Panc1 (cell line): ENCODE data around the gene NEK5. TPM values are rescaled to one million over a fixed set of nuclear protein-coding genes. Genes with fewer than 3 reads are reported as not detected.

Experiments used
- ATAC-seq: fragments of 200-7000 bp; cut with Tn5 transposase; 2 replicates; pipeline ENCODE4 v1.9.1; 2020; ENCODE audit warnings: mild to moderate bottlenecking, moderate library complexity
- BruUV-seq: library from RNA; stranded (reverse); fragments of 400-500 nt; replicated peaks from 2 replicates; lab custom pipeline; 2021; lab: Mats Ljungman, UMichigan
- CTCF ChIA-PET: fragments of 300-600 bp; sonication (Branson Sonifier 250); formaldehyde crosslinking; loops from one replicate; lab custom pipeline; 2022; ENCODE audit warnings: antibody characterized with exemption; lab: Charles Lee
- POLR2A ChIA-PET: fragments of 300-600 bp; sonication (Branson Sonifier 250); formaldehyde crosslinking; loops from one replicate; lab custom pipeline; 2022; ENCODE audit warnings: antibody characterized with exemption; lab: Charles Lee
- DNase-seq: peaks from one replicate; pipeline ENCODE4 v3.0.0-alpha.2; 2010; ENCODE audit warnings: low read depth, low spot score
- H3K27ac ChIP-seq: 2 replicates; pipeline ENCODE4 v1.5.1; 2011; ENCODE audit warnings: mild to moderate bottlenecking, low read length, inconsistent platforms
- H3K27me3 ChIP-seq: fragments of 200-500 bp; sonication (Bioruptor generic); 2 replicates; pipeline ENCODE4 v1.6.0; 2014; ENCODE audit warnings: low read length, inconsistent platforms; ENCODE audit not compliant: control insufficient read depth, insufficient read depth
- H3K36me3 ChIP-seq: fragments of 200-500 bp; sonication (Bioruptor generic); 2 replicates; pipeline ENCODE4 v1.5.1; 2014; ENCODE audit warnings: inconsistent platforms, mild to moderate bottlenecking, low read length, moderate library complexity; ENCODE audit not compliant: control insufficient read depth, insufficient read depth
- H3K4me1 ChIP-seq: 2 replicates; pipeline ENCODE4 v1.5.1; 2011; ENCODE audit warnings: inconsistent platforms, mild to moderate bottlenecking, low read length, moderate library complexity; ENCODE audit not compliant: control insufficient read depth, insufficient read depth
- H3K4me3 ChIP-seq, 2 experiments: 2 replicates each; pipeline ENCODE4 v1.5.1; 2011 to 2012; ENCODE audit warnings: low read depth in 2 of 2, low read length in 2 of 2, mild to moderate bottlenecking in 2 of 2, inconsistent platforms in 1 of 2, moderate library complexity in 1 of 2
- H3K9me3 ChIP-seq: fragments of 200-500 bp; sonication (Bioruptor generic); 2 replicates; pipeline ENCODE4 v1.5.1; 2014; ENCODE audit warnings: low read depth, mild to moderate bottlenecking, inconsistent platforms, low read length, moderate library complexity; ENCODE audit not compliant: control insufficient read depth, insufficient read depth
- CTCF ChIP-seq: fragments of 450-650 bp; IDR thresholded peaks from 2 replicates; pipeline ENCODE4 v1.5.1; 2017; ENCODE audit warnings: mild to moderate bottlenecking
- POLR2AphosphoS5 ChIP-seq: IDR thresholded peaks from 2 replicates; pipeline ENCODE4 v1.6.1; 2012; ENCODE audit warnings: mild to moderate bottlenecking, low read depth, low read length, moderate library complexity
- SIN3A ChIP-seq: IDR thresholded peaks from 2 replicates; pipeline ENCODE4 v1.6.1; 2012; ENCODE audit warnings: low read depth, mild to moderate bottlenecking, low read length, moderate library complexity, borderline replicate concordance; ENCODE audit not compliant: insufficient read depth
- TCF7L2 ChIP-seq: IDR thresholded peaks from 2 replicates; pipeline ENCODE4 v1.6.1; 2011; ENCODE audit warnings: mild to moderate bottlenecking, low read depth, low read length, inconsistent platforms
- in situ Hi-C: cut with HindIII; loops from 2 replicates; pipeline ENCODE4 v1.10.0; 2016; ENCODE audit warnings: low sequenced_read_pairs, low pct_unique_long_range_greater_than_20kb
- intact Hi-C: fragments of 100-400 bp; cut with micrococcal nuclease; formaldehyde crosslinking; loops from one replicate; pipeline ENCODE4 v1.10.0; 2022; ENCODE audit not compliant: unreplicated experiment
- total RNA-seq: library from RNA; stranded (reverse); gene quantifications from one replicate; pipeline ENCODE4 v1.2.1, GENCODE V29; 2021; ENCODE audit not compliant: unreplicated experiment
- TF ChIP-seq, protein P1 (sequence below), 2 experiments: IDR thresholded peaks; 2 replicates each; pipeline ENCODE4 v1.6.1; 2011 to 2012; ENCODE audit warnings: low read depth in 2 of 2, control low read depth in 1 of 2, low read length in 1 of 2, mild to moderate bottlenecking in 1 of 2, moderate library complexity in 1 of 2; ENCODE audit not compliant: insufficient read depth in 1 of 2

The NEK5 gene
- total RNA-seq, 1 experiment from 2014 or later: 0.08 TPM

DNA sequence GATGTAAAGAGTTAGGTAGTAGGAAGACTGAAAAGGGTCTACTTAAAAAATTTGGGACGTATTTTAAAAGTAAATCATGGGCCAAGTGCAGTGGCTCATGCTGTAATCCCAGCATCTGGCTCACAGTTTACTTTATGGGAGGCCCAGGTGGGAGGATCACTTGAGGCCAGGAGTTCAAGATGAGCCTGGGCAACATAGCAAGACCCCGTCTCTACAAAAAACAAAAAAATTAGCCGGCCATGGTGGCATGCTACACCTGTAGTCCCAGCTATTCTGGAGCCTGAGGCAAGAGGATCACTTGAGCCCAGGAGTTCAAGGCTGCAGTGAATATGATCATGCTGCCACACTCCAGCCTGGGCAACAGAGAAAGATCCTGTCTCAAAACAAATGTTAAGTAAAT lies 81.4 kb downstream of the NEK5 start:
- CTCF ChIA-PET: no interaction called here

GRCh38 chr13:52043675-52044074 lies 85.2 kb downstream of the NEK5 start:
- H3K4me1 ChIP-seq: no peaks in the 10 kb centered on the region
- no TSS peak for BruUV-seq
- intact Hi-C loops: no loop called here
- no peak for ATAC-seq
- DNase-seq: no peak
- no peaks in the 10 kb centered on the region for H3K27me3 ChIP-seq
- no peak for TF ChIP-seq POLR2AphosphoS5
- TF ChIP-seq TCF7L2: no peak
- no peak for TF ChIP-seq SIN3A
- TF ChIP-seq, protein P1, sequence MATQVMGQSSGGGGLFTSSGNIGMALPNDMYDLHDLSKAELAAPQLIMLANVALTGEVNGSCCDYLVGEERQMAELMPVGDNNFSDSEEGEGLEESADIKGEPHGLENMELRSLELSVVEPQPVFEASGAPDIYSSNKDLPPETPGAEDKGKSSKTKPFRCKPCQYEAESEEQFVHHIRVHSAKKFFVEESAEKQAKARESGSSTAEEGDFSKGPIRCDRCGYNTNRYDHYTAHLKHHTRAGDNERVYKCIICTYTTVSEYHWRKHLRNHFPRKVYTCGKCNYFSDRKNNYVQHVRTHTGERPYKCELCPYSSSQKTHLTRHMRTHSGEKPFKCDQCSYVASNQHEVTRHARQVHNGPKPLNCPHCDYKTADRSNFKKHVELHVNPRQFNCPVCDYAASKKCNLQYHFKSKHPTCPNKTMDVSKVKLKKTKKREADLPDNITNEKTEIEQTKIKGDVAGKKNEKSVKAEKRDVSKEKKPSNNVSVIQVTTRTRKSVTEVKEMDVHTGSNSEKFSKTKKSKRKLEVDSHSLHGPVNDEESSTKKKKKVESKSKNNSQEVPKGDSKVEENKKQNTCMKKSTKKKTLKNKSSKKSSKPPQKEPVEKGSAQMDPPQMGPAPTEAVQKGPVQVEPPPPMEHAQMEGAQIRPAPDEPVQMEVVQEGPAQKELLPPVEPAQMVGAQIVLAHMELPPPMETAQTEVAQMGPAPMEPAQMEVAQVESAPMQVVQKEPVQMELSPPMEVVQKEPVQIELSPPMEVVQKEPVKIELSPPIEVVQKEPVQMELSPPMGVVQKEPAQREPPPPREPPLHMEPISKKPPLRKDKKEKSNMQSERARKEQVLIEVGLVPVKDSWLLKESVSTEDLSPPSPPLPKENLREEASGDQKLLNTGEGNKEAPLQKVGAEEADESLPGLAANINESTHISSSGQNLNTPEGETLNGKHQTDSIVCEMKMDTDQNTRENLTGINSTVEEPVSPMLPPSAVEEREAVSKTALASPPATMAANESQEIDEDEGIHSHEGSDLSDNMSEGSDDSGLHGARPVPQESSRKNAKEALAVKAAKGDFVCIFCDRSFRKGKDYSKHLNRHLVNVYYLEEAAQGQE (IDR thresholded peaks at IDR 0.05; ENCODE audit: insufficient read depth in 1 of 2, low read depth in 2 of 2, low read length in 1 of 2): no peak
- no peak for TF ChIP-seq CTCF
- no peak overlapping the region for H3K4me3 ChIP-seq
- in situ Hi-C loops: no loop called here
- no peaks in the 10 kb centered on the region for H3K9me3 ChIP-seq
- POLR2A ChIA-PET: no interaction called here
- H3K36me3 ChIP-seq: no peaks in the 10 kb centered on the region
- CTCF ChIA-PET: no interaction called here
- no peak overlapping the region for H3K27ac ChIP-seq

More for the DNA sequence above, 81.4 kb downstream of the NEK5 start:
- Histone ChIP-seq H3K4me3 (no peak overlapping the region), H3K36me3 (no peaks in the 10 kb centered on the region), H3K27ac (no peak overlapping the region), H3K4me1 (no peaks in the 10 kb centered on the region), H3K27me3 (no peaks in the 10 kb centered on the region), H3K9me3 (no peaks in the 10 kb centered on the region)
- POLR2A ChIA-PET: no interaction called here
- no TSS peak for BruUV-seq
- in situ Hi-C loops (no loop called here), intact Hi-C loops (no loop called here)
- ATAC-seq: no peak
- no peak for DNase-seq
- TF ChIP-seq SIN3A: no peak
- no peak for TF ChIP-seq TCF7L2
- no peak for TF ChIP-seq CTCF
- TF ChIP-seq POLR2AphosphoS5: no peak
- TF ChIP-seq, protein P1 (IDR thresholded peaks at IDR 0.05; ENCODE audit: insufficient read depth in 1 of 2, low read depth in 2 of 2, low read length in 1 of 2): no peak
